Measurements from ENCODE around the gene DERL2. TPM values are rescaled to one million over a fixed set of nuclear protein-coding genes. Genes with fewer than 3 reads are reported as not detected.

DERL2 gene
- 29.8 and 31.5 TPM in 2 replicates for total RNA-seq

- Histone ChIP-seq H3K4me2 (ENCODE audit: insufficient read depth, low read length) (peak within 1 kb of the TSS; percentile 99), H3K4me1 (ENCODE audit: insufficient read depth, low read length) (peaks cover 29% of the 10 kb centered on the region), H3K4me3 (ENCODE audit: insufficient read depth, low read length) (peak within 1 kb of the TSS; percentile 99), H3K79me2 (ENCODE audit: insufficient read depth, low read length) (peaks cover 72% of the 10 kb centered on the region), H4K20me1 (ENCODE audit: insufficient read depth, low read length) (no peaks in the 10 kb centered on the region), H3K27ac (ENCODE audit: low read depth, low read length) (peak within 1 kb of the TSS; percentile 97), H3K9me3 (ENCODE audit: low read depth, low read length) (no peaks in the 10 kb centered on the region), H3K36me3 (ENCODE audit: insufficient read depth, low read length) (peaks cover 73% of the 10 kb centered on the region), H3K27me3 (ENCODE audit: insufficient read depth, low read length) (no peaks in the 10 kb centered on the region), H2AFZ (ENCODE audit: low read length) (peak within 1 kb of the TSS; percentile 91)
- no peak for DNase-seq (ENCODE audit: insufficient read length, low spot score, missing footprints)
- TF ChIP-seq CTCF (IDR thresholded peaks at IDR 0.05; ENCODE audit: extremely low read depth, low read depth, low read length) = no peak
These were observed at the start of gene DERL2 for GRCh38 chr17:5485270-5486205. TSS of gene DERL2 (minus strand) at chr17:5486178. CDS start at chr17:5486161, 17 bp downstream.

GRCh38 chr17:5535436-5535835 lies 49.5 kb upstream of the DERL2 start:
- TF ChIP-seq CTCF (IDR thresholded peaks at IDR 0.05; ENCODE audit: extremely low read depth, low read depth, low read length) = no peak
- no peak overlapping the region for H3K27ac ChIP-seq (ENCODE audit: low read depth, low read length)

GRCh38 chr17:5533486-5534315 lies 47.7 kb upstream of the DERL2 start:
- no peak for DNase-seq (ENCODE audit: insufficient read length, low spot score, missing footprints)
- Histone ChIP-seq H3K36me3 (ENCODE audit: insufficient read depth, low read length) (peaks cover 65% of the 10 kb centered on the region), H3K27me3 (ENCODE audit: insufficient read depth, low read length) (no peaks in the 10 kb centered on the region), H3K4me2 (ENCODE audit: insufficient read depth, low read length) (no peak overlapping the region), H3K4me3 (ENCODE audit: insufficient read depth, low read length) (no peak overlapping the region), H3K79me2 (ENCODE audit: insufficient read depth, low read length) (no peaks in the 10 kb centered on the region), H3K4me1 (ENCODE audit: insufficient read depth, low read length) (no peaks in the 10 kb centered on the region), H3K27ac (ENCODE audit: low read depth, low read length) (no peak overlapping the region), H4K20me1 (ENCODE audit: insufficient read depth, low read length) (peaks cover 3% of the 10 kb centered on the region), H2AFZ (ENCODE audit: low read length) (no peak overlapping the region), H3K9me3 (ENCODE audit: low read depth, low read length) (no peaks in the 10 kb centered on the region)
- no peak for TF ChIP-seq CTCF (IDR thresholded peaks at IDR 0.05; ENCODE audit: extremely low read depth, low read depth, low read length)

More at GRCh38 chr17:5535436-5535835, 49.5 kb upstream of the DERL2 start:
- Histone ChIP-seq H3K79me2 (ENCODE audit: insufficient read depth, low read length) (no peaks in the 10 kb centered on the region), H3K9me3 (ENCODE audit: low read depth, low read length) (no peaks in the 10 kb centered on the region), H3K27me3 (ENCODE audit: insufficient read depth, low read length) (no peaks in the 10 kb centered on the region), H4K20me1 (ENCODE audit: insufficient read depth, low read length) (peaks cover 3% of the 10 kb centered on the region), H3K36me3 (ENCODE audit: insufficient read depth, low read length) (peaks cover 72% of the 10 kb centered on the region), H2AFZ (ENCODE audit: low read length) (no peak overlapping the region), H3K4me1 (ENCODE audit: insufficient read depth, low read length) (no peaks in the 10 kb centered on the region), H3K4me2 (ENCODE audit: insufficient read depth, low read length) (no peak overlapping the region), H3K4me3 (ENCODE audit: insufficient read depth, low read length) (no peak overlapping the region)
- no peak for DNase-seq (ENCODE audit: insufficient read length, low spot score, missing footprints)
